Measurements from ENCODE around the gene ABHD14A.

- TF ChIP-seq CTCF (IDR thresholded peaks at IDR 0.05), result no peak
- no peak for TF ChIP-seq POLR2A (IDR thresholded peaks at IDR 0.05)
These were observed 22.3 kb downstream of the ABHD14A start for GRCh38 chr3:51997172-51997571.

All from lower leg skin (tissue), 3 donors.